Stimulated activated CD4-positive, alpha-beta T cell treated with anti-CD3 and anti-CD28 coated beads, Interleukin-1b, Interleukin-23, amount 100 ng/mL, for 4 hours (primary cell): ENCODE results near the gene CP.

Source experiments
- DNase-seq, 2 donors: peaks; one replicate each; pipeline ENCODE4 v3.0.0-alpha.2; 2020; ENCODE audit warnings: low read depth in 2 of 2

Gene CP

GRCh38 chr3:149122721-149123578, 98.7 kb downstream of the CP start:
- no peak for DNase-seq
